PFSK-1 (cell line): ENCODE measurements around the gene MACROH2A1.

Source experiments
- FOXP2 ChIP-seq: optimal IDR thresholded peaks from 2 replicates; pipeline ENCODE3; 2011; ENCODE audit warnings: borderline replicate concordance, control low read depth, inconsistent platforms; ENCODE audit not compliant: insufficient read depth; ENCODE audit errors: extremely low read length, extremely low read depth
- POLR2AphosphoS5 ChIP-seq: IDR thresholded peaks from 2 replicates; pipeline ENCODE4 v1.6.1; 2012; ENCODE audit warnings: low read depth, mild to moderate bottlenecking, control low read depth, low read length, moderate library complexity
- SIN3A ChIP-seq: IDR thresholded peaks from 2 replicates; pipeline ENCODE4 v1.6.1; 2012; ENCODE audit warnings: mild to moderate bottlenecking, low read length, moderate library complexity, borderline replicate concordance; ENCODE audit not compliant: insufficient read depth
- TAF1 ChIP-seq: IDR thresholded peaks from 2 replicates; pipeline ENCODE4 v1.6.1; 2012; ENCODE audit warnings: low read length, control low read depth, borderline replicate concordance; ENCODE audit not compliant: insufficient read depth
- TF ChIP-seq, protein P1 (sequence below), 2 experiments: IDR thresholded peaks; 2 replicates each; pipeline versions ENCODE4 v1.6.1 to v1.8.0; 2011 to 2012; ENCODE audit warnings: low read depth in 2 of 2, low read length in 2 of 2, control low read depth in 1 of 2, inconsistent platforms in 1 of 2, mild to moderate bottlenecking in 1 of 2, moderate library complexity in 1 of 2; ENCODE audit not compliant: insufficient read depth in 1 of 2

Gene MACROH2A1

DNA sequence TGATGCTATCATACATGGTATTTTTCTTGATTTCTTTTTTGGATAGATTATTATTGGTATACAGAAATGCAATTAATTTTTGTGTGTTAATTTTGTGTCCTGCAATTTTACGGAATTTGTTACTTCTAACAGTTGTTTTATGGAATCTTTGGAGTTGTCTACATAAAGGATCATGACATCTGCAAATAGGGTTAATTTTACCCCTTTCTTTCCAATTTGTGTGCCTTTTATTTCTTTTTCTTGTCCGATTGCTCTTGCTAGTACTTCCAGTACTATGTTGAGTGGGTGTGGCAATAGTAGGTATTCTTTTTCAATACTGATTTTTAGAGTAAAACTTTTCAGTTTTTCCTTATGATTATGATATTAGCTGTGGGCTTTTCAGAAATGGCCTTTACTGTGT is 111.5 kb downstream of the MACROH2A1 start:
- TF ChIP-seq FOXP2 (no peak), POLR2AphosphoS5 (no peak), TAF1 (no peak), SIN3A (no peak)
- TF ChIP-seq, protein P1, sequence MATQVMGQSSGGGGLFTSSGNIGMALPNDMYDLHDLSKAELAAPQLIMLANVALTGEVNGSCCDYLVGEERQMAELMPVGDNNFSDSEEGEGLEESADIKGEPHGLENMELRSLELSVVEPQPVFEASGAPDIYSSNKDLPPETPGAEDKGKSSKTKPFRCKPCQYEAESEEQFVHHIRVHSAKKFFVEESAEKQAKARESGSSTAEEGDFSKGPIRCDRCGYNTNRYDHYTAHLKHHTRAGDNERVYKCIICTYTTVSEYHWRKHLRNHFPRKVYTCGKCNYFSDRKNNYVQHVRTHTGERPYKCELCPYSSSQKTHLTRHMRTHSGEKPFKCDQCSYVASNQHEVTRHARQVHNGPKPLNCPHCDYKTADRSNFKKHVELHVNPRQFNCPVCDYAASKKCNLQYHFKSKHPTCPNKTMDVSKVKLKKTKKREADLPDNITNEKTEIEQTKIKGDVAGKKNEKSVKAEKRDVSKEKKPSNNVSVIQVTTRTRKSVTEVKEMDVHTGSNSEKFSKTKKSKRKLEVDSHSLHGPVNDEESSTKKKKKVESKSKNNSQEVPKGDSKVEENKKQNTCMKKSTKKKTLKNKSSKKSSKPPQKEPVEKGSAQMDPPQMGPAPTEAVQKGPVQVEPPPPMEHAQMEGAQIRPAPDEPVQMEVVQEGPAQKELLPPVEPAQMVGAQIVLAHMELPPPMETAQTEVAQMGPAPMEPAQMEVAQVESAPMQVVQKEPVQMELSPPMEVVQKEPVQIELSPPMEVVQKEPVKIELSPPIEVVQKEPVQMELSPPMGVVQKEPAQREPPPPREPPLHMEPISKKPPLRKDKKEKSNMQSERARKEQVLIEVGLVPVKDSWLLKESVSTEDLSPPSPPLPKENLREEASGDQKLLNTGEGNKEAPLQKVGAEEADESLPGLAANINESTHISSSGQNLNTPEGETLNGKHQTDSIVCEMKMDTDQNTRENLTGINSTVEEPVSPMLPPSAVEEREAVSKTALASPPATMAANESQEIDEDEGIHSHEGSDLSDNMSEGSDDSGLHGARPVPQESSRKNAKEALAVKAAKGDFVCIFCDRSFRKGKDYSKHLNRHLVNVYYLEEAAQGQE (IDR thresholded peaks at IDR 0.05; ENCODE audit: insufficient read depth in 1 of 2, low read depth in 2 of 2, low read length in 2 of 2), result no peak
